ENCODE data around the gene ARHGEF19. TPM values are rescaled to one million over a fixed set of nuclear protein-coding genes. Genes with fewer than 3 reads are reported as not detected.

The ARHGEF19 gene
- total and polyA plus RNA-seq, 9 of the 15 experiments (the other 6 are each of a cell fraction or from before 2014, with no cell fraction given) = 0.73 to 21.0 (median 5.2) TPM

- Histone ChIP-seq H3K4me2 (ENCODE audit: insufficient read depth, low read length) (peak overlapping the region; percentile 90; the same call in 1 of the 2 replicates), H3K36me3 (ENCODE audit: control insufficient read depth, insufficient read depth, low read length) (no peaks in the 10 kb centered on the region), H2AFZ (ENCODE audit: low read depth, low read length) (no peak overlapping the region), H3K79me2 (ENCODE audit: control insufficient read depth, insufficient read depth, low read length) (peaks cover 8% of the 10 kb centered on the region; the same call in 2 of the 3 replicates), H3K4me1 (replicated peaks in 1 of 2; ENCODE audit: control insufficient read depth in 2 of 2, insufficient read depth in 2 of 2, low read length in 2 of 2) (peaks cover 26 to 49% of the 10 kb centered on the region in 2 experiments), H3K27ac (ENCODE audit: extremely low read depth, low read depth, low read length) (no peak overlapping the region), H3K27me3 (ENCODE audit: control insufficient read depth in 2 of 2, insufficient read depth in 2 of 2, low read length in 2 of 2) (no peaks in the 10 kb centered on the region), H3K9me1 (ENCODE audit: control insufficient read depth, insufficient read depth, low read length) (no peaks in the 10 kb centered on the region), H3K9ac (ENCODE audit: insufficient read depth in 1 of 2, low read depth in 2 of 2, low read length in 2 of 2) (peak overlapping the region in 1 of 2 experiments; percentile 97; a peak in 3 of 4 replicates), H4K20me1 (replicated peaks; ENCODE audit: control insufficient read depth, insufficient read depth, low read length) (no peaks in the 10 kb centered on the region), H3K9me3 (replicated peaks; ENCODE audit: control insufficient read depth, insufficient read depth, low read depth, low read length) (no peaks in the 10 kb centered on the region), H3K4me3 (no peak overlapping the region)
- in situ Hi-C loops (cut with MboI) (no loop called here), intact Hi-C loops (cut with micrococcal nuclease) (loop anchor here (1.0 kb wide), 1 partner anchor 159 kb away; no protein-coding TSS in a partner anchor)
- ATAC-seq (peak; percentile 46), DNase-seq (ENCODE audit: extremely low read depth in 1 of 4, low spot score in 3 of 4) (peak; percentile 42 to 76 (median 56)), FAIRE-seq (no peak)
- WGBS (ENCODE audit: insufficient coverage, low coverage, missing lambda C conversion rate) = 51% methylated on average over 12 of the region's 12 CpGs
- no TSS peak for BruUV-seq (replicated peaks)
- CTCF ChIA-PET (ENCODE audit: low intra/inter-chr PET ratio) = interaction anchor here (0.6 to 2.7 kb wide), 4 partner anchors 40 to 421 kb away, joined by 3 to 13 read pairs (median 5); no protein-coding TSS in a partner anchor
- POLR2A ChIA-PET = interaction anchor here (0.6 to 1.7 kb wide), 6 partner anchors 12 to 648 kb away, joined by 3 to 7 read pairs (median 4); no protein-coding TSS in a partner anchor
- no peak for TF ChIP-seq ARID4B (CRISPR knock-in tag; IDR thresholded peaks at IDR 0.05)
- TF ChIP-seq SRSF3 (IDR thresholded peaks at IDR 0.05; ENCODE audit: insufficient read depth, low read length) = no peak
- no peak for TF ChIP-seq ZNF655 (CRISPR knock-in tag; IDR thresholded peaks at IDR 0.05)
- 0 out of 2 replicates have a peak, but pooled peaks have one; percentile 61 for TF ChIP-seq MED1 (CRISPR knock-in tag; IDR thresholded peaks at IDR 0.05; ENCODE audit: borderline replicate concordance)
- TF ChIP-seq ZNF586 (CRISPR knock-in tag; conservative IDR thresholded peaks at IDR 0.05) = no peak
- no peak for TF ChIP-seq BRCA1 (IDR thresholded peaks at IDR 0.05)
- peak; percentile 80; the same call in 1 of the 2 replicates for TF ChIP-seq BRCA1 (CRISPR knock-in tag; IDR thresholded peaks at IDR 0.05)
- TF ChIP-seq ZNF133 (CRISPR knock-in tag; IDR thresholded peaks at IDR 0.05) = no peak
- peak; percentile 80; the same call in 1 of the 2 replicates for TF ChIP-seq ZBTB7A (IDR thresholded peaks at IDR 0.05; ENCODE audit: borderline replicate concordance, control insufficient read depth, low read depth, low read length)
- TF ChIP-seq SPI1 (IDR thresholded peaks at IDR 0.05; ENCODE audit: borderline replicate concordance, low read depth, low read length) = 0 out of 2 replicates have a peak, but pooled peaks have one; percentile 10
- no peak for TF ChIP-seq POLR2B (IDR thresholded peaks at IDR 0.05; ENCODE audit: low read depth, partially characterized antibody)
- TF ChIP-seq SIN3A (IDR thresholded peaks at IDR 0.05; ENCODE audit: borderline replicate concordance in 2 of 2, control insufficient read depth in 1 of 2, low read depth in 2 of 2, low read length in 2 of 2) = no peak
- TF ChIP-seq ZC3H4 (CRISPR knock-in tag; IDR thresholded peaks at IDR 0.05; ENCODE audit: borderline replicate concordance) = peak; percentile 72; the same call in 1 of the 2 replicates
- TF ChIP-seq LARP7 (IDR thresholded peaks at IDR 0.05) = no peak
These were observed 7.7 kb downstream of the ARHGEF19 start for GRCh38 chr1:16204634-16205333.

Measured in K562 (cell line).